Measurements from ENCODE around the gene TCERG1L. TPM values are rescaled to one million over a fixed set of nuclear protein-coding genes. Genes with fewer than 3 reads are reported as not detected.

TCERG1L gene
- polyA plus RNA-seq, 1 donor from 2014 or later, result 0.53 TPM

DNA sequence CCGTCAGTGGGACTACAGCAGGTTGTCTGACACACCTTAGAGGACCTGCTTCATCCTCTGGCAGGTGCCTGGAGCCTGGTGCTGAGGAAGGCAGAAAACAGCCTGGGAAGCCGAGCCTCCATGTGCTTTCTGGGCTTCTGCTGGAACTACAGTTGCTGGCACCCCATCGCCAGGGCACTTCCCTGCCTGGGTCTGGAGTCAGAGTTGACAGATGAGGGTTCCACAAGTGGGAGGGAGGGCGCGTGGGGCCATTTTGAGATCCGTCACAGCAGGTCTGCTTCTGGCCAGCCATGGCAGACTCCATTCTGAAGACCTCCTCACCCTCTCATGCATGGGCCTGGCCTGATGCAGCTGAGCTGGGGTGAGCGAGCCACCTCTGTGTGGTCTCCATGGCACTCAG is 33.2 kb upstream of the TCERG1L start:
- Histone ChIP-seq H4K20me1 (ENCODE audit: insufficient read depth) (no peaks in the 10 kb centered on the region), H3F3A (ENCODE audit: insufficient read depth, low read length, poor library complexity, severe bottlenecking) (no peaks in the 10 kb centered on the region), H3K36me3 (ENCODE audit: insufficient read depth, low read length) (no peaks in the 10 kb centered on the region), H3K9ac (ENCODE audit: low read length) (no peak overlapping the region), H3K27me3 (ENCODE audit: insufficient read depth, low read depth, low read length) (no peaks in the 10 kb centered on the region), H3K4me2 (ENCODE audit: low read length) (no peak overlapping the region), H3K79me2 (replicated peaks; ENCODE audit: insufficient read depth, low read length) (no peaks in the 10 kb centered on the region), H2AFZ (ENCODE audit: low read depth, low read length) (no peak overlapping the region), H3K4me3 (ENCODE audit: low read length) (no peak overlapping the region), H3K9me3 (ENCODE audit: low read length) (no peaks in the 10 kb centered on the region), H3K9me2 (ENCODE audit: insufficient read depth, low read length) (no peaks in the 10 kb centered on the region), H3K27ac (ENCODE audit: low read length) (no peak overlapping the region)
- no peak for TF ChIP-seq RAD21 (conservative IDR thresholded peaks at IDR 0.05)
- no peak for TF ChIP-seq EP300 (conservative IDR thresholded peaks at IDR 0.05; ENCODE audit: poor library complexity, severe bottlenecking)
- TF ChIP-seq EZH2 (IDR thresholded peaks at IDR 0.05; ENCODE audit: borderline replicate concordance, insufficient read depth, low read length, poor library complexity, severe bottlenecking), result no peak
- no peak for TF ChIP-seq POLR2AphosphoS5 (IDR thresholded peaks at IDR 0.05)
- TF ChIP-seq SMC3 (conservative IDR thresholded peaks at IDR 0.05; ENCODE audit: poor library complexity), result no peak
- no peak for TF ChIP-seq TAF1 (IDR thresholded peaks at IDR 0.05; ENCODE audit: low read depth)
- TF ChIP-seq MXI1 (conservative IDR thresholded peaks at IDR 0.05; ENCODE audit: poor library complexity, severe bottlenecking), result no peak
- TF ChIP-seq CTCF (IDR thresholded peaks at IDR 0.05; ENCODE audit: poor library complexity, severe bottlenecking), result no peak
- no peak for TF ChIP-seq REST (IDR thresholded peaks at IDR 0.05; ENCODE audit: borderline replicate concordance)

GRCh38 chr10:131337741-131338140 is 26.2 kb upstream of the TCERG1L start:
- Histone ChIP-seq H3K9me3 (ENCODE audit: low read length) (peaks cover 5% of the 10 kb centered on the region), H3K4me3 (ENCODE audit: low read length) (no peak overlapping the region), H3K79me2 (replicated peaks; ENCODE audit: insufficient read depth, low read length) (no peaks in the 10 kb centered on the region), H3K36me3 (ENCODE audit: insufficient read depth, low read length) (no peaks in the 10 kb centered on the region), H3K27me3 (ENCODE audit: insufficient read depth, low read depth, low read length) (no peaks in the 10 kb centered on the region), H4K20me1 (ENCODE audit: insufficient read depth) (no peaks in the 10 kb centered on the region), H3F3A (ENCODE audit: insufficient read depth, low read length, poor library complexity, severe bottlenecking) (no peaks in the 10 kb centered on the region), H3K9ac (ENCODE audit: low read length) (no peak overlapping the region), H3K4me2 (ENCODE audit: low read length) (no peak overlapping the region), H3K9me2 (ENCODE audit: insufficient read depth, low read length) (no peaks in the 10 kb centered on the region), H3K27ac (ENCODE audit: low read length) (no peak overlapping the region), H2AFZ (ENCODE audit: low read depth, low read length) (no peak overlapping the region)
- no peak for TF ChIP-seq EZH2 (IDR thresholded peaks at IDR 0.05; ENCODE audit: borderline replicate concordance, insufficient read depth, low read length, poor library complexity, severe bottlenecking)

GRCh38 chr10:131332821-131333220 is 21.3 kb upstream of the TCERG1L start:
- Histone ChIP-seq H3K27me3 (ENCODE audit: insufficient read depth, low read depth, low read length) (no peaks in the 10 kb centered on the region), H3F3A (ENCODE audit: insufficient read depth, low read length, poor library complexity, severe bottlenecking) (no peaks in the 10 kb centered on the region), H3K4me2 (ENCODE audit: low read length) (no peak overlapping the region), H3K9me3 (ENCODE audit: low read length) (no peaks in the 10 kb centered on the region), H3K4me3 (ENCODE audit: low read length) (no peak overlapping the region), H2AFZ (ENCODE audit: low read depth, low read length) (no peak overlapping the region), H3K27ac (ENCODE audit: low read length) (no peak overlapping the region), H3K79me2 (replicated peaks; ENCODE audit: insufficient read depth, low read length) (no peaks in the 10 kb centered on the region), H3K36me3 (ENCODE audit: insufficient read depth, low read length) (no peaks in the 10 kb centered on the region), H3K9me2 (ENCODE audit: insufficient read depth, low read length) (no peaks in the 10 kb centered on the region), H3K9ac (ENCODE audit: low read length) (no peak overlapping the region), H4K20me1 (ENCODE audit: insufficient read depth) (no peaks in the 10 kb centered on the region)
- TF ChIP-seq SMC3 (conservative IDR thresholded peaks at IDR 0.05; ENCODE audit: poor library complexity) (no peak), EZH2 (IDR thresholded peaks at IDR 0.05; ENCODE audit: borderline replicate concordance, insufficient read depth, low read length, poor library complexity, severe bottlenecking) (no peak), POLR2AphosphoS5 (IDR thresholded peaks at IDR 0.05) (no peak), CTCF (IDR thresholded peaks at IDR 0.05; ENCODE audit: poor library complexity, severe bottlenecking) (no peak)
